Measurements from ENCODE around the gene CSNK2B. TPM values are rescaled to one million over a fixed set of nuclear protein-coding genes. Genes with fewer than 3 reads are reported as not detected.
A peak's percentile ranks its signal among the peaks of the same experiment; 100 is the strongest.

Gene CSNK2B
- total and polyA plus RNA-seq, 2 donors = 169 TPM

DNA sequence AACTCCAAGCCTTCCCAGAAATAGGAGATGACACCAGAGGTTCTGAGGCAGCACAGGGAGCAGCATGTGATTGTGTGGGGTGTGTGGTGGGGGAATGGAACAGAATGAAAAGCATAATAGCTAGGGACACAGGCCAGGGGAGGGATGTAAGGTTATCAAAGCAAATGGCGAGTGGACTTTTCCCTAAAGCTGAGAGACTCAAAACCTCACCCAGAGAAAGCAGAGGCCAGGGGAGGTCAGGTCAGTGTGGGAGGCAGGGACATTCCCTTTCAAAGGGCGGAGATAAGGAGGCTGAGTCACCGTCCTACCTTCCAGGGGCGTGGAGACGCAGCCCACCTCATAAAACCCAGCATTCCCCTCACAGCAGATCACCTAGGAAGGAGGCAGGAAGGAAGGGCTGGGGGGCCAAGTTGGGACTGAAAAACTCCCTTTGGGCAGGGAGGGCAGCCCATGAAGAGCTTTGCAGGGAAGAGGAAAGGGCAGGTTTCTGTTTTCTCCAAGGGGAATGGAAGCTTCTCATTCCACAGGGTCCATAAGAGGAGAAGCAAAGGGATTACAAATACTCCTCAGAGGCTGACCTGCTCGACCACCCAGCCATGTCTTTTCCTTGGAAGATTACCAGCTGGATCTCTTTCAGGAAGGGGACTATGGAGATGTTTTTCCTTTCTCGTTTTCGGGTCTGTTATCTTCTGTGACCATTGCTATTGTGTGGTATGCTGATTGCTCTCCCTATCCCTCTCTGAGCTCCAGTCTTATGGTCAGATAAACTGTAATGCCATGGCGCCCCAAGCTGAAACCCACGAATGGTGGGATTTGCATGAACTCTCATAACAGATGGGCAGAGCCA, 24.6 kb downstream of the CSNK2B start:
- Histone ChIP-seq H3K27me3 (ENCODE audit: control insufficient read depth in 2 of 2, insufficient read depth in 1 of 2, low read length in 1 of 2) (no peaks in the 10 kb centered on the region), H3K36me3 (ENCODE audit: control insufficient read depth in 2 of 2, insufficient read depth in 2 of 2, low read length in 1 of 2) (peaks cover 91 to 95% of the 10 kb centered on the region in 2 donors), H3K27ac (ENCODE audit: low read depth in 1 of 2, low read length in 1 of 2) (no peak overlapping the region), H3K4me1 (ENCODE audit: control insufficient read depth in 2 of 2, insufficient read depth in 2 of 2, low read length in 2 of 2) (no peaks in the 10 kb centered on the region), H3K9me3 (ENCODE audit: control insufficient read depth in 2 of 2, insufficient read depth in 1 of 2, low read length in 1 of 2) (no peaks in the 10 kb centered on the region), H3K4me3 (ENCODE audit: low read length in 2 of 2) (no peak overlapping the region)
- DNase-seq (ENCODE audit: low read depth in 6 of 9, low spot score in 9 of 9) = no peak
- 97% methylated on average over 10 of the region's 10 CpGs for WGBS

DNA sequence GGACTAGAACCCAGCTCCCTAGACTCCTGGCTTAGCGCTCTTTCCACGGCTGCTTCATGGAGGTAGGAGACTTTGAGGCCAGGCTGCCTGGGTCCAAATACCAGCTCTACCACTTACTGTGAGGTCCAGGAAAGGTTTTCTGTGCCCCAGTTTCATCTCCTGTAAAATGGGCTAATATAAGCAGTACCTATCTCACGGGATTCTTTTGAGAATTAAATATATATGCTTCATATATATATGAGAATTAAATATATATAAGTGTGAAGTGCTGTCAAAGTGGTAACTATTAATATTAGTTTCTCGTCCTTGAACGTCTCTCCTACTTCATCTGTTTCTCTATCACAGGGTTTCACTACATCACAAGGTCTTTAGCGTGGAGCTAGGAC, 25.2 kb downstream of the CSNK2B start:
- Histone ChIP-seq H3K36me3 (ENCODE audit: control insufficient read depth in 2 of 2, insufficient read depth in 2 of 2, low read length in 1 of 2) (peaks cover 87 to 88% of the 10 kb centered on the region in 2 donors), H3K4me3 (ENCODE audit: low read length in 2 of 2) (no peak overlapping the region), H3K4me1 (ENCODE audit: control insufficient read depth in 2 of 2, insufficient read depth in 2 of 2, low read length in 2 of 2) (no peaks in the 10 kb centered on the region), H3K9me3 (ENCODE audit: control insufficient read depth in 2 of 2, insufficient read depth in 1 of 2, low read length in 1 of 2) (no peaks in the 10 kb centered on the region), H3K27ac (ENCODE audit: low read depth in 1 of 2, low read length in 1 of 2) (no peak overlapping the region), H3K27me3 (ENCODE audit: control insufficient read depth in 2 of 2, insufficient read depth in 1 of 2, low read length in 1 of 2) (no peaks in the 10 kb centered on the region)
- no peak for DNase-seq (ENCODE audit: low read depth in 6 of 9, low spot score in 9 of 9)
- WGBS = 98% methylated on average over 6 of the region's 6 CpGs

DNA sequence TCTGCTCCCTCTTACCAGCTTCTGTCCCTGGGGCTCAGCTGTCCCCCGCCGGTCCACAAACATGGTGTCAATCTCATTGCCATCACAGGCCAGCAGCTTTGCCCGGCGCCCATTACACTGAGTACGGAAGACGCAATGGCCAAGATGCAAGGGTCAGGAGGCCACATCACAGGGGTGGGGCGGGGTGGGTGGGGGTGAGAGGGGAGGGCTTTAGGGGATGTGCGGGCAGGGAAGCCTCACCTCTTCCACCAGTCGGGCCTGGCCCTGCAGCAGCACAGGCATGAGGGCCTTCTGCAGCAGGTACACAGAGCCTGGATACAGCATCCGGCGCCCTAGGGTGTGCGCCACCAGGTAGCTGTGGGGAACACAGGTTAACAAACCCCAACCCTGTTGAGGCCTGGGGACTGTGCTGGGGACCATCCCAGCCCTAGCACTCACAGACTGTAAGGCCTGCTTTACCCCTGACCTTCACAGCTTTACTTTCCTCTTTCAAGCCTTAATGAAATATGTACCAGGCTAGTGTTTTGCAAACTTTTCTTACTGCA, 25.8 kb downstream of the CSNK2B start:
- WGBS = 99% methylated on average over 12 of the region's 12 CpGs
- no peaks in the 10 kb centered on the region for H3K4me1 ChIP-seq (ENCODE audit: control insufficient read depth in 2 of 2, insufficient read depth in 2 of 2, low read length in 2 of 2)
- H3K36me3 ChIP-seq (ENCODE audit: control insufficient read depth in 2 of 2, insufficient read depth in 2 of 2, low read length in 1 of 2) = peaks cover 83 to 88% of the 10 kb centered on the region in 2 donors
- no peak overlapping the region for H3K27ac ChIP-seq (ENCODE audit: low read depth in 1 of 2, low read length in 1 of 2)
- H3K27me3 ChIP-seq (ENCODE audit: control insufficient read depth in 2 of 2, insufficient read depth in 1 of 2, low read length in 1 of 2) = no peaks in the 10 kb centered on the region
- H3K9me3 ChIP-seq (ENCODE audit: control insufficient read depth in 2 of 2, insufficient read depth in 1 of 2, low read length in 1 of 2) = no peaks in the 10 kb centered on the region
- no peak for DNase-seq (ENCODE audit: low read depth in 6 of 9, low spot score in 9 of 9)
- H3K4me3 ChIP-seq (ENCODE audit: low read length in 2 of 2) = no peak overlapping the region

DNA sequence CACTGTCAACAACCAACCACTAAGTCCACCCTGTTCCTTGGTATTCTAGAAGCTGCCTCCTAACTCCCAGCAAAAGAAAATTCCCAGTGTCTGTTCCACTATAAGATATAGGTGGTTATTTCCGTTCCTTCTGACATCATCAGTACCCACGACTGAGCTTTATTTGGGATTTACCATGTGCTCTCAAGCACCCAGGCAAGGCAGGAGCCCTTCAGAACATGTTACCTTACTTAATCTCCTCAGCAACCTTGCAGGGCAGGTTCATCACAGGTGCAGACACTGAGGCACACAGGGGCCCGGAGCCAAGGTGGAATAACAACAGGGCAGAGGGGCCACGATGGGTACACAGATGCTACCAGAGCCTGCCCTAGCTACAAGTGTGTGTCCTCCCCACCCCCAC, 26.5 kb downstream of the CSNK2B start:
- no peak for DNase-seq (ENCODE audit: low read depth in 6 of 9, low spot score in 9 of 9)
- H3K9me3 ChIP-seq (ENCODE audit: control insufficient read depth in 2 of 2, insufficient read depth in 1 of 2, low read length in 1 of 2) = no peaks in the 10 kb centered on the region
- H3K27ac ChIP-seq (ENCODE audit: low read depth in 1 of 2, low read length in 1 of 2) = no peak overlapping the region
- H3K36me3 ChIP-seq (ENCODE audit: control insufficient read depth in 2 of 2, insufficient read depth in 2 of 2, low read length in 1 of 2) = peaks cover 80 to 86% of the 10 kb centered on the region in 2 donors
- peaks cover 0 to 2% of the 10 kb centered on the region in 2 donors for H3K4me1 ChIP-seq (ENCODE audit: control insufficient read depth in 2 of 2, insufficient read depth in 2 of 2, low read length in 2 of 2)
- no peaks in the 10 kb centered on the region for H3K27me3 ChIP-seq (ENCODE audit: control insufficient read depth in 2 of 2, insufficient read depth in 1 of 2, low read length in 1 of 2)
- 97% methylated on average over 4 of the region's 4 CpGs for WGBS
- no peak overlapping the region for H3K4me3 ChIP-seq (ENCODE audit: low read length in 2 of 2)

DNA sequence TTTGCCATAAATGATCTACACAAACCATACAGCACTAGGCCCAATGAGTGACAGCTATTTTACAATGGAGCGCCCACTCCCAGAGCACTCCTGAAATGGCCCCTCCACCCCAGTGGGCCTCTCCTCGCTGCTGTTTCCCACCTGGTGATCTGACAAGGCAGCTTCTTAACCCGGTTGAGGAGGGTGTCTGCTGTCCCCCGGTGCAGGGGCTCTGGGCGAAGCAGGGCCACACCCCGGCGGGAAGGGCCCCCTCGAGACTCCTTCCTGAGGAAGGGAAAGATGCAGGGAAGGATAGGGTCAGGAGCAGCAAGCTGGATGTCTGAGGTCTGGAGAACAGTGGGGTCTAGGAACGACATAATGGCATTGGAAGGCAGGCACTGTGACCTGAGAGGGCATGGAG, 27.0 kb downstream of the CSNK2B start:
- H3K27ac ChIP-seq (ENCODE audit: low read depth in 1 of 2, low read length in 1 of 2) = no peak overlapping the region
- peaks cover 75 to 81% of the 10 kb centered on the region in 2 donors for H3K36me3 ChIP-seq (ENCODE audit: control insufficient read depth in 2 of 2, insufficient read depth in 2 of 2, low read length in 1 of 2)
- peaks cover 0 to 3% of the 10 kb centered on the region in 2 donors for H3K4me1 ChIP-seq (ENCODE audit: control insufficient read depth in 2 of 2, insufficient read depth in 2 of 2, low read length in 2 of 2)
- 97% methylated on average over 9 of the region's 9 CpGs for WGBS
- H3K4me3 ChIP-seq (ENCODE audit: low read length in 2 of 2) = no peak overlapping the region
- H3K9me3 ChIP-seq (ENCODE audit: control insufficient read depth in 2 of 2, insufficient read depth in 1 of 2, low read length in 1 of 2) = no peaks in the 10 kb centered on the region
- no peak for DNase-seq (ENCODE audit: low read depth in 6 of 9, low spot score in 9 of 9)
- no peaks in the 10 kb centered on the region for H3K27me3 ChIP-seq (ENCODE audit: control insufficient read depth in 2 of 2, insufficient read depth in 1 of 2, low read length in 1 of 2)

DNA sequence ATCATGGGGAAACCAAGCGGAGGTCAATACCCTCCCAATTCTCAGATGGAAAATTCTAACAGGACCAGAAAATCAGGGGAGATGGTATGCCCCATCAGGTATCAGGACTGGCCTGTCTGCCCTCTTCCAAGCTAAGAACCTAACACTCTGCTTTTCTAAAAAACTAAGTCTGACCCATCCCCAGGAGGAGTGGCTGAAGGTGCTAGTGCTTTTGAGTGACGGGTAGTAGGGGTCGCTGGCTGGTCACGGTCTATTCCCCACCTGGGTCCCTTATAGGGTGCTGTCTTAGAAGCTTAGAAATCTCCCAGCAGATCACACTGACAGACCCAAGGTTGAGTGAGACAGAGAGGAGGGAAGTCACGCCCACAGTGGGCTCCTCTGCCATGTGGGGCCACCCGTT, 27.7 kb downstream of the CSNK2B start:
- Histone ChIP-seq H3K27me3 (ENCODE audit: control insufficient read depth in 2 of 2, insufficient read depth in 1 of 2, low read length in 1 of 2) (no peaks in the 10 kb centered on the region), H3K36me3 (ENCODE audit: control insufficient read depth in 2 of 2, insufficient read depth in 2 of 2, low read length in 1 of 2) (peaks cover 70 to 77% of the 10 kb centered on the region in 2 donors), H3K4me3 (ENCODE audit: low read length in 2 of 2) (no peak overlapping the region), H3K4me1 (ENCODE audit: control insufficient read depth in 2 of 2, insufficient read depth in 2 of 2, low read length in 2 of 2) (peaks cover 0 to 3% of the 10 kb centered on the region in 2 donors), H3K27ac (ENCODE audit: low read depth in 1 of 2, low read length in 1 of 2) (no peak overlapping the region), H3K9me3 (ENCODE audit: control insufficient read depth in 2 of 2, insufficient read depth in 1 of 2, low read length in 1 of 2) (no peaks in the 10 kb centered on the region)
- 98% methylated on average over 6 of the region's 6 CpGs for WGBS
- DNase-seq (ENCODE audit: low read depth in 6 of 9, low spot score in 9 of 9) = no peak

DNA sequence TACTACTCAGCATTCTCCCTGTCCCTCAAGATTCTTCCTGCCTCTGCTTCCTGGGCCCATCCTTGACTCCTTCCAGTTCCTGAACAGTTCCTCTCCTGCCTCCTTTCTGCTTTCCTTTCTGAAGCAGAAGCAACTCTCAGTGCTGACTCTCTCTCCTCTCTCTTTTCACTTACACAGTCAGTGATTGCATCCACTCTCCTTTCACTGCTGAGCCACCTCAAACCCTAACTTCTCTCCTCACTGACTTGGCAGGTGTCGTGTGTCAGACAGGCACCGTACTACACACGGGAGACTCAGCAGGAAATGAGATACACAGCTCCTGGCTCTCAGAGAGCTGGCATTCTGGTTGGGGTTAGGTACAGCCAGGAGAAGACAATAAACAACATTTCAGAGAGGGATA, 31.7 kb downstream of the CSNK2B start:
- 77% methylated on average over 3 of the region's 3 CpGs for WGBS
- Histone ChIP-seq H3K27me3 (ENCODE audit: control insufficient read depth in 2 of 2, insufficient read depth in 1 of 2, low read length in 1 of 2) (no peaks in the 10 kb centered on the region), H3K27ac (ENCODE audit: low read depth in 1 of 2, low read length in 1 of 2) (no peak overlapping the region), H3K4me1 (ENCODE audit: control insufficient read depth in 2 of 2, insufficient read depth in 2 of 2, low read length in 2 of 2) (peaks cover 10 to 13% of the 10 kb centered on the region in 2 donors), H3K4me3 (ENCODE audit: low read length in 2 of 2) (no peak overlapping the region), H3K36me3 (ENCODE audit: control insufficient read depth in 2 of 2, insufficient read depth in 2 of 2, low read length in 1 of 2) (peaks cover 50 to 66% of the 10 kb centered on the region in 2 donors), H3K9me3 (ENCODE audit: control insufficient read depth in 2 of 2, insufficient read depth in 1 of 2, low read length in 1 of 2) (no peaks in the 10 kb centered on the region)
- DNase-seq (ENCODE audit: low read depth in 6 of 9, low spot score in 9 of 9) = peak in 1 of 9 donors; percentile 28

DNA sequence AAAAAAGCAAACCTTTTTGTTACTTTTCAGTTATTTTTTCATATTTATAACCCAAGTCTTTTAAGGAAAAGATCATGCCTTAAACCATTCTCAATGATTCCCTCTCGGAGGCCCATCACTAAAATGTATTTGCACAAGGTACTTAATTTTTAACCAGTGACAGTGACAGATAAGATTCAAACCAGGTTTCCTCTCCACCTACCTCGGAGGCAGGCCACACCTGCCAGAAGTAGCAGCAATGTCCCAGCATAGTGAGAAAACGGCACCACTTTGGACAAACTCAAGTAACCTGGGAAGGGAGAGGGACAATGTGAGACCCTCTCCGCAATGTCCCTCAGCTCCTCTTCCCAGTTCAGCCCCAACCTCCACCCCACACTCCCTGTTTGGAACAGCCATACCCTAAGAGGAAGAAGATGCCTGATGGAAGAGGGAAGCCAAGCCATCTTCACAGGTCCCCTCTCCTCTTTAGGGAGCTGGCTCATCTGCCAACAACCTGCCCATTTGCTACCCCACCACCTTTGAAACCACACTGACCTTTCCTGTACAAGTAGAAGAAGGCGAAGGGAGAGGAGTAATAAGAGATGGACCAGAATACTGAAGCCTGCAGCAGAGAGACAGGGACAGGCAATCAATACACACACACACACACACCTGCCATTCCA, 35.0 kb downstream of the CSNK2B start:
- H3K4me1 ChIP-seq (ENCODE audit: control insufficient read depth in 2 of 2, insufficient read depth in 2 of 2, low read length in 2 of 2) = peaks cover 15 to 21% of the 10 kb centered on the region in 2 donors
- no peak overlapping the region for H3K27ac ChIP-seq (ENCODE audit: low read depth in 1 of 2, low read length in 1 of 2)
- H3K36me3 ChIP-seq (ENCODE audit: control insufficient read depth in 2 of 2, insufficient read depth in 2 of 2, low read length in 1 of 2) = peaks cover 25 to 40% of the 10 kb centered on the region in 2 donors
- WGBS = 98% methylated on average over 5 of the region's 5 CpGs
- H3K4me3 ChIP-seq (ENCODE audit: low read length in 2 of 2) = no peak overlapping the region
- peaks cover 0 to 5% of the 10 kb centered on the region in 2 donors for H3K9me3 ChIP-seq (ENCODE audit: control insufficient read depth in 2 of 2, insufficient read depth in 1 of 2, low read length in 1 of 2)
- H3K27me3 ChIP-seq (ENCODE audit: control insufficient read depth in 2 of 2, insufficient read depth in 1 of 2, low read length in 1 of 2) = no peaks in the 10 kb centered on the region
- no peak for DNase-seq (ENCODE audit: low read depth in 6 of 9, low spot score in 9 of 9)

Measured in thymus (tissue), 11 donors.